ENCODE results near the gene PANK2. TPM values are rescaled to one million over a fixed set of nuclear protein-coding genes. Genes with fewer than 3 reads are reported as not detected.
"Not testable (repeated sequence)": the region's sequence is repeated elsewhere in the genome, so short reads cannot be mapped to it uniquely, and the experiment has no call there.

Gene PANK2
- polyA plus RNA-seq, 1 of the 3 experiments (the other 2 are of a cell fraction) = 17.7 TPM

- Histone ChIP-seq H3K9me2 (no peaks in the 10 kb centered on the region), H3K79me2 (ENCODE audit: insufficient read depth) (peaks cover 100% of the 10 kb centered on the region), H3K4me1 (ENCODE audit: control insufficient read depth in 1 of 2, insufficient read depth in 2 of 2, low read depth in 1 of 2, low read length in 1 of 2) (peaks cover 0 to 12% of the 10 kb centered on the region in 2 experiments; a peak in 1 of 4 replicates), H3F3A (replicated peaks; ENCODE audit: insufficient read depth) (peaks cover 20% of the 10 kb centered on the region), H3K4me2 (no peak overlapping the region), H3K27ac (ENCODE audit: low read depth in 2 of 2, low read length in 1 of 2) (no peak overlapping the region), H2AFZ (ENCODE audit: low read depth) (no peak overlapping the region), H3K9me3 (no peaks in the 10 kb centered on the region), H3K27me3 (ENCODE audit: insufficient read depth) (no peaks in the 10 kb centered on the region), H3K9ac (no peak overlapping the region), H3K4me3 (ENCODE audit: low read depth in 2 of 2, low read length in 1 of 2) (no peak overlapping the region), H3K36me3 (replicated peaks in 1 of 2; ENCODE audit: control insufficient read depth in 1 of 2, insufficient read depth in 2 of 2, low read length in 1 of 2) (peaks cover 14 to 26% of the 10 kb centered on the region in 2 experiments), H4K20me1 (ENCODE audit: insufficient read depth) (peaks cover 100% of the 10 kb centered on the region)
- no peak for DNase-seq
- TF ChIP-seq NRF1 (IDR thresholded peaks at IDR 0.05; ENCODE audit: low read depth, low read length) (no peak), SMC3 (IDR thresholded peaks at IDR 0.05; ENCODE audit: low read depth, low read length) (no peak), FOSL2 (IDR thresholded peaks at IDR 0.05; ENCODE audit: borderline replicate concordance, low read depth) (no peak), TAF1 (IDR thresholded peaks at IDR 0.05; ENCODE audit: borderline replicate concordance, low read depth, low read length) (no peak), RXRA (IDR thresholded peaks at IDR 0.05; ENCODE audit: borderline replicate concordance, low read depth) (no peak), TEAD4 (IDR thresholded peaks at IDR 0.05; ENCODE audit: borderline replicate concordance, insufficient read depth) (no peak), MAX (IDR thresholded peaks at IDR 0.05; ENCODE audit: low read depth) (no peak), RCOR1 (IDR thresholded peaks at IDR 0.05; ENCODE audit: low read length) (no peak)
- TF ChIP-seq, protein P1, sequence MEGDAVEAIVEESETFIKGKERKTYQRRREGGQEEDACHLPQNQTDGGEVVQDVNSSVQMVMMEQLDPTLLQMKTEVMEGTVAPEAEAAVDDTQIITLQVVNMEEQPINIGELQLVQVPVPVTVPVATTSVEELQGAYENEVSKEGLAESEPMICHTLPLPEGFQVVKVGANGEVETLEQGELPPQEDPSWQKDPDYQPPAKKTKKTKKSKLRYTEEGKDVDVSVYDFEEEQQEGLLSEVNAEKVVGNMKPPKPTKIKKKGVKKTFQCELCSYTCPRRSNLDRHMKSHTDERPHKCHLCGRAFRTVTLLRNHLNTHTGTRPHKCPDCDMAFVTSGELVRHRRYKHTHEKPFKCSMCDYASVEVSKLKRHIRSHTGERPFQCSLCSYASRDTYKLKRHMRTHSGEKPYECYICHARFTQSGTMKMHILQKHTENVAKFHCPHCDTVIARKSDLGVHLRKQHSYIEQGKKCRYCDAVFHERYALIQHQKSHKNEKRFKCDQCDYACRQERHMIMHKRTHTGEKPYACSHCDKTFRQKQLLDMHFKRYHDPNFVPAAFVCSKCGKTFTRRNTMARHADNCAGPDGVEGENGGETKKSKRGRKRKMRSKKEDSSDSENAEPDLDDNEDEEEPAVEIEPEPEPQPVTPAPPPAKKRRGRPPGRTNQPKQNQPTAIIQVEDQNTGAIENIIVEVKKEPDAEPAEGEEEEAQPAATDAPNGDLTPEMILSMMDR (IDR thresholded peaks at IDR 0.05) = no peak
- ChIA-PET CTCF (no interaction called here), POLR2A (no interaction called here)
- WGBS (ENCODE audit: low lambda C conversion rate) = 91% methylated on average over 5 of the region's 5 CpGs
Measured at GRCh38 chr20:3904857-3905256, 15.7 kb downstream of the PANK2 start.

- WGBS (ENCODE audit: low lambda C conversion rate) = 95% methylated on average over 17 of the region's 17 CpGs
- peaks cover 100% of the 10 kb centered on the region for H4K20me1 ChIP-seq (ENCODE audit: insufficient read depth)
Measured at GRCh38 chr20:3906744-3907721, 17.8 kb downstream of the PANK2 start.

More at GRCh38 chr20:3906744-3907721, 17.8 kb downstream of the PANK2 start:
- H3K9me2 ChIP-seq; H3K27ac ChIP-seq (ENCODE audit: low read depth in 2 of 2, low read length in 1 of 2); H2AFZ ChIP-seq (ENCODE audit: low read depth); POLR2A ChIA-PET; H3K4me2 ChIP-seq; H3K27me3 ChIP-seq (ENCODE audit: insufficient read depth); H3K4me3 ChIP-seq (ENCODE audit: low read depth in 2 of 2, low read length in 1 of 2); H3K4me1 ChIP-seq (ENCODE audit: control insufficient read depth in 1 of 2, insufficient read depth in 2 of 2, low read depth in 1 of 2, low read length in 1 of 2); DNase-seq; H3K9me3 ChIP-seq; H3K9ac ChIP-seq; CTCF ChIA-PET: not testable (repeated sequence)
- Histone ChIP-seq H3F3A (replicated peaks; ENCODE audit: insufficient read depth) (peaks cover 14% of the 10 kb centered on the region), H3K79me2 (ENCODE audit: insufficient read depth) (peaks cover 100% of the 10 kb centered on the region), H3K36me3 (replicated peaks in 1 of 2; ENCODE audit: control insufficient read depth in 1 of 2, insufficient read depth in 2 of 2, low read length in 1 of 2) (peaks cover 31 to 47% of the 10 kb centered on the region in 2 experiments)
